HEK293 (cell line): ENCODE data around the gene CEBPA.

Experiments used
- CTCF ChIA-PET: fragments of 350-600 bp; formaldehyde crosslinking; extraction: SDS; loops from one replicate; lab custom pipeline; 2021; ENCODE audit warnings: antibody characterized with exemption; lab: Yijun Ruan, JAX
- POLR2A ChIA-PET: fragments of 300-600 bp; formaldehyde crosslinking; extraction: SDS; loops from one replicate; lab custom pipeline; 2020; ENCODE audit warnings: antibody characterized with exemption, inconsistent platforms; lab: Yijun Ruan, JAX
- H3K27ac ChIP-seq: fragments of 200-500 bp; sonication (Bioruptor generic); 2 replicates; pipeline ENCODE4 v1.5.1; 2014; ENCODE audit warnings: low read depth, low read length, control low read depth, inconsistent platforms; ENCODE audit errors: extremely low read depth
- H3K36me3 ChIP-seq, 2 experiments: fragments of 200-500 bp in 1 of 2; sonication (Bioruptor generic) in 1 of 2; 1 replicate in 1 of 2; 2 replicates in 1 of 2; pipeline ENCODE4 v1.5.1; 2014 to 2017; ENCODE audit warnings: inconsistent platforms in 2 of 2, low read length in 2 of 2; ENCODE audit not compliant: control insufficient read depth in 2 of 2, insufficient read depth in 1 of 2
- H3K4me1 ChIP-seq: fragments of 200-500 bp; sonication (Bioruptor generic); 2 replicates; pipeline ENCODE4 v1.5.1; 2014; ENCODE audit warnings: mild to moderate bottlenecking, low read length, inconsistent platforms; ENCODE audit not compliant: control insufficient read depth, insufficient read depth
- H3K4me3 ChIP-seq: 2 replicates; pipeline ENCODE4 v1.5.1; 2011; ENCODE audit warnings: low read depth, mild to moderate bottlenecking, control low read depth, low read length, moderate library complexity
- H3K9me3 ChIP-seq: fragments of 200-500 bp; sonication (Bioruptor generic); 2 replicates; pipeline ENCODE4 v1.5.1; 2014; ENCODE audit warnings: low read depth, low read length, inconsistent platforms; ENCODE audit not compliant: control insufficient read depth, insufficient read depth
- BCL11B ChIP-seq: fragments of 450-650 bp; formaldehyde crosslinking; IDR thresholded peaks from 2 replicates; pipeline ENCODE4 v1.5.1; 2016; ENCODE audit warnings: low read depth, missing biosample characterization, missing genetic modification characterization
- HOXA7 ChIP-seq: sonication (generic); formaldehyde crosslinking; IDR thresholded peaks from 2 replicates; pipeline ENCODE4 v1.8.1; 2022; ENCODE audit warnings: missing genetic modification reagents, borderline replicate concordance
- IKZF3 ChIP-seq: fragments of 450-650 bp; IDR thresholded peaks from 2 replicates; pipeline ENCODE4 v1.5.0; 2018; ENCODE audit warnings: missing biosample characterization, mild to moderate bottlenecking, missing genetic modification characterization, moderate library complexity
- KLF8 ChIP-seq: fragments of 450-650 bp; formaldehyde crosslinking; IDR thresholded peaks from 2 replicates; pipeline ENCODE4 v1.5.1; 2016; ENCODE audit warnings: missing biosample characterization, missing genetic modification characterization
- OVOL3 ChIP-seq: fragments of 450-650 bp; formaldehyde crosslinking; IDR thresholded peaks from 2 replicates; pipeline ENCODE4 v1.5.1; 2016; ENCODE audit warnings: missing biosample characterization, missing genetic modification characterization
- PRDM6 ChIP-seq: fragments of 450-650 bp; formaldehyde crosslinking; IDR thresholded peaks from 2 replicates; pipeline ENCODE4 v1.5.1; 2017; ENCODE audit warnings: missing biosample characterization, missing genetic modification characterization
- ZBTB49 ChIP-seq: fragments of 450-650 bp; formaldehyde crosslinking; IDR thresholded peaks from 2 replicates; pipeline ENCODE4 v1.5.1; 2016; ENCODE audit warnings: missing biosample characterization, missing genetic modification characterization, low read depth
- ZBTB6 ChIP-seq: fragments of 450-650 bp; formaldehyde crosslinking; IDR thresholded peaks from 2 replicates; pipeline ENCODE4 v1.5.1; 2017; ENCODE audit warnings: missing biosample characterization, missing genetic modification characterization
- ZFP3 ChIP-seq: fragments of 450-650 bp; formaldehyde crosslinking; IDR thresholded peaks from 2 replicates; pipeline ENCODE4 v1.5.1; 2016; ENCODE audit warnings: low read depth, missing biosample characterization, missing genetic modification characterization
- ZFP41 ChIP-seq: fragments of 450-650 bp; formaldehyde crosslinking; IDR thresholded peaks from 2 replicates; pipeline ENCODE4 v1.5.1; 2016; ENCODE audit warnings: missing biosample characterization, missing genetic modification characterization, borderline replicate concordance
- ZNF114 ChIP-seq: fragments of 450-650 bp; formaldehyde crosslinking; IDR thresholded peaks from 2 replicates; pipeline ENCODE4 v1.5.0; 2017; ENCODE audit warnings: missing biosample characterization, missing genetic modification characterization
- ZNF169 ChIP-seq: fragments of 450-650 bp; formaldehyde crosslinking; IDR thresholded peaks from 2 replicates; pipeline ENCODE4 v1.5.1; 2016; ENCODE audit warnings: missing biosample characterization, missing genetic modification characterization
- ZNF2 ChIP-seq: fragments of 450-650 bp; formaldehyde crosslinking; IDR thresholded peaks from 2 replicates; pipeline ENCODE4 v1.5.1; 2016; ENCODE audit warnings: missing biosample characterization, missing genetic modification characterization
- ZNF274 ChIP-seq, 2 experiments: fragments of 200-500 bp in 1 of 2; fragments of 450-650 bp in 1 of 2; sonication (Bioruptor generic) in 1 of 2; formaldehyde crosslinking in 1 of 2; IDR thresholded peaks; 2 replicates each; pipeline versions ENCODE4 v1.5.1 to v1.6.1; 2014 to 2016; ENCODE audit warnings: borderline replicate concordance in 1 of 2, inconsistent platforms in 1 of 2, low read length in 1 of 2, missing biosample characterization in 1 of 2, missing genetic modification characterization in 1 of 2
- ZNF530 ChIP-seq: fragments of 450-650 bp; formaldehyde crosslinking; IDR thresholded peaks from 2 replicates; pipeline ENCODE4 v1.5.1; 2016; ENCODE audit warnings: low read depth, missing biosample characterization, missing genetic modification characterization
- ZNF747 ChIP-seq: fragments of 450-650 bp; formaldehyde crosslinking; IDR thresholded peaks from 2 replicates; pipeline ENCODE4 v1.5.1; 2016; ENCODE audit warnings: missing biosample characterization, missing genetic modification characterization
- ZSCAN30 ChIP-seq: fragments of 450-650 bp; IDR thresholded peaks from 2 replicates; pipeline ENCODE4 v1.5.1; 2018; ENCODE audit warnings: missing biosample characterization, mild to moderate bottlenecking, missing genetic modification characterization, moderate library complexity
- ZSCAN5A ChIP-seq: fragments of 450-650 bp; formaldehyde crosslinking; IDR thresholded peaks from 2 replicates; pipeline ENCODE4 v1.5.1; 2016; ENCODE audit warnings: missing biosample characterization, missing genetic modification characterization
- ZXDB ChIP-seq: fragments of 450-650 bp; formaldehyde crosslinking; IDR thresholded peaks from 2 replicates; pipeline ENCODE4 v1.5.1; 2016; ENCODE audit warnings: missing biosample characterization, missing genetic modification characterization
- TF ChIP-seq, protein P1 (sequence below): fragments of 450-650 bp; formaldehyde crosslinking; IDR thresholded peaks from 2 replicates; pipeline ENCODE4 v1.5.1; 2017; ENCODE audit warnings: missing biosample characterization, missing genetic modification characterization
- TF ChIP-seq, protein P2 (sequence below): fragments of 450-650 bp; formaldehyde crosslinking; optimal IDR thresholded peaks from 2 replicates; pipeline ENCODE3; 2016; ENCODE audit warnings: missing biosample characterization, mild to moderate bottlenecking, missing genetic modification characterization
- TF ChIP-seq, protein P3 (sequence below): fragments of 450-650 bp; formaldehyde crosslinking; conservative IDR thresholded peaks from 2 replicates; pipeline ENCODE4 v1.5.1; 2016; ENCODE audit warnings: low read depth, missing biosample characterization, missing genetic modification characterization

The CEBPA gene

GRCh38 chr19:33273881-33274662 lies 28.3 kb downstream of the CEBPA start:
- Histone ChIP-seq H3K9me3 (no peaks in the 10 kb centered on the region), H3K27ac (peak overlapping the region; percentile 17; the same call in 1 of the 2 replicates), H3K4me3 (no peak overlapping the region), H3K4me1 (peaks cover 14% of the 10 kb centered on the region), H3K36me3 (no peaks in the 10 kb centered on the region)
- ChIA-PET POLR2A (no interaction called here), CTCF (no interaction called here)
- no peak for TF ChIP-seq PRDM6 (tag by site-specific recombination)
- TF ChIP-seq BCL11B (tag by site-specific recombination): peak; percentile 83
- TF ChIP-seq OVOL3 (tag by site-specific recombination): no peak
- TF ChIP-seq, protein P1, sequence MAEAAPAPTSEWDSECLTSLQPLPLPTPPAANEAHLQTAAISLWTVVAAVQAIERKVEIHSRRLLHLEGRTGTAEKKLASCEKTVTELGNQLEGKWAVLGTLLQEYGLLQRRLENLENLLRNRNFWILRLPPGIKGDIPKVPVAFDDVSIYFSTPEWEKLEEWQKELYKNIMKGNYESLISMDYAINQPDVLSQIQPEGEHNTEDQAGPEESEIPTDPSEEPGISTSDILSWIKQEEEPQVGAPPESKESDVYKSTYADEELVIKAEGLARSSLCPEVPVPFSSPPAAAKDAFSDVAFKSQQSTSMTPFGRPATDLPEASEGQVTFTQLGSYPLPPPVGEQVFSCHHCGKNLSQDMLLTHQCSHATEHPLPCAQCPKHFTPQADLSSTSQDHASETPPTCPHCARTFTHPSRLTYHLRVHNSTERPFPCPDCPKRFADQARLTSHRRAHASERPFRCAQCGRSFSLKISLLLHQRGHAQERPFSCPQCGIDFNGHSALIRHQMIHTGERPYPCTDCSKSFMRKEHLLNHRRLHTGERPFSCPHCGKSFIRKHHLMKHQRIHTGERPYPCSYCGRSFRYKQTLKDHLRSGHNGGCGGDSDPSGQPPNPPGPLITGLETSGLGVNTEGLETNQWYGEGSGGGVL (tag by site-specific recombination): peak; percentile 93
- TF ChIP-seq IKZF3 (tag by site-specific recombination): no peak
- no peak for TF ChIP-seq ZFP3 (tag by site-specific recombination)
- TF ChIP-seq ZBTB6: no peak
- no peak for TF ChIP-seq HOXA7
- peak; percentile 92; the same call in 1 of the 2 replicates for TF ChIP-seq ZNF747 (tag by site-specific recombination)
- TF ChIP-seq KLF8 (tag by site-specific recombination): peak; percentile 97
- peak; percentile 80 for TF ChIP-seq ZNF169 (tag by site-specific recombination)
- TF ChIP-seq, protein P2, sequence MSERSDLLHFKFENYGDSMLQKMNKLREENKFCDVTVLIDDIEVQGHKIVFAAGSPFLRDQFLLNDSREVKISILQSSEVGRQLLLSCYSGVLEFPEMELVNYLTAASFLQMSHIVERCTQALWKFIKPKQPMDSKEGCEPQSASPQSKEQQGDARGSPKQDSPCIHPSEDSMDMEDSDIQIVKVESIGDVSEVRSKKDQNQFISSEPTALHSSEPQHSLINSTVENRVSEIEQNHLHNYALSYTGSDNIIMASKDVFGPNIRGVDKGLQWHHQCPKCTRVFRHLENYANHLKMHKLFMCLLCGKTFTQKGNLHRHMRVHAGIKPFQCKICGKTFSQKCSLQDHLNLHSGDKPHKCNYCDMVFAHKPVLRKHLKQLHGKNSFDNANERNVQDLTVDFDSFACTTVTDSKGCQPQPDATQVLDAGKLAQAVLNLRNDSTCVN (tag by site-specific recombination): peak; percentile 49
- TF ChIP-seq, protein P3, sequence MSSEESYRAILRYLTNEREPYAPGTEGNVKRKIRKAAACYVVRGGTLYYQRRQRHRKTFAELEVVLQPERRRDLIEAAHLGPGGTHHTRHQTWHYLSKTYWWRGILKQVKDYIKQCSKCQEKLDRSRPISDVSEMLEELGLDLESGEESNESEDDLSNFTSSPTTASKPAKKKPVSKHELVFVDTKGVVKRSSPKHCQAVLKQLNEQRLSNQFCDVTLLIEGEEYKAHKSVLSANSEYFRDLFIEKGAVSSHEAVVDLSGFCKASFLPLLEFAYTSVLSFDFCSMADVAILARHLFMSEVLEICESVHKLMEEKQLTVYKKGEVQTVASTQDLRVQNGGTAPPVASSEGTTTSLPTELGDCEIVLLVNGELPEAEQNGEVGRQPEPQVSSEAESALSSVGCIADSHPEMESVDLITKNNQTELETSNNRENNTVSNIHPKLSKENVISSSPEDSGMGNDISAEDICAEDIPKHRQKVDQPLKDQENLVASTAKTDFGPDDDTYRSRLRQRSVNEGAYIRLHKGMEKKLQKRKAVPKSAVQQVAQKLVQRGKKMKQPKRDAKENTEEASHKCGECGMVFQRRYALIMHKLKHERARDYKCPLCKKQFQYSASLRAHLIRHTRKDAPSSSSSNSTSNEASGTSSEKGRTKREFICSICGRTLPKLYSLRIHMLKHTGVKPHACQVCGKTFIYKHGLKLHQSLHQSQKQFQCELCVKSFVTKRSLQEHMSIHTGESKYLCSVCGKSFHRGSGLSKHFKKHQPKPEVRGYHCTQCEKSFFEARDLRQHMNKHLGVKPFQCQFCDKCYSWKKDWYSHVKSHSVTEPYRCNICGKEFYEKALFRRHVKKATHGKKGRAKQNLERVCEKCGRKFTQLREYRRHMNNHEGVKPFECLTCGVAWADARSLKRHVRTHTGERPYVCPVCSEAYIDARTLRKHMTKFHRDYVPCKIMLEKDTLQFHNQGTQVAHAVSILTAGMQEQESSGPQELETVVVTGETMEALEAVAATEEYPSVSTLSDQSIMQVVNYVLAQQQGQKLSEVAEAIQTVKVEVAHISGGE (tag by site-specific recombination): no peak
- no peak for TF ChIP-seq ZSCAN30 (tag by site-specific recombination)
- TF ChIP-seq ZNF274 (IDR thresholded peaks at IDR 0.05; ENCODE audit: low read length): no peak
- no peak for TF ChIP-seq ZNF274 (tag by site-specific recombination; IDR thresholded peaks at IDR 0.05; ENCODE audit: borderline replicate concordance)
- no peak; the same call in 1 of the 2 replicates for TF ChIP-seq ZNF530 (tag by site-specific recombination)
- no peak; the same call in 1 of the 2 replicates for TF ChIP-seq ZNF114 (tag by site-specific recombination)
- TF ChIP-seq ZFP41: 0 out of 2 replicates have a peak, but pooled peaks have one; percentile 63
- TF ChIP-seq ZBTB49: no peak
- peak; percentile 96 for TF ChIP-seq ZNF2 (tag by site-specific recombination)
- TF ChIP-seq ZXDB (tag by site-specific recombination): no peak
- TF ChIP-seq ZSCAN5A (tag by site-specific recombination): no peak; the same call in 1 of the 2 replicates
